ENCODE measurements around the gene APOBEC3H.
"Not testable (repeated sequence)": the region's sequence is repeated elsewhere in the genome, so short reads cannot be mapped to it uniquely, and the experiment has no call there.

Gene APOBEC3H

DNA sequence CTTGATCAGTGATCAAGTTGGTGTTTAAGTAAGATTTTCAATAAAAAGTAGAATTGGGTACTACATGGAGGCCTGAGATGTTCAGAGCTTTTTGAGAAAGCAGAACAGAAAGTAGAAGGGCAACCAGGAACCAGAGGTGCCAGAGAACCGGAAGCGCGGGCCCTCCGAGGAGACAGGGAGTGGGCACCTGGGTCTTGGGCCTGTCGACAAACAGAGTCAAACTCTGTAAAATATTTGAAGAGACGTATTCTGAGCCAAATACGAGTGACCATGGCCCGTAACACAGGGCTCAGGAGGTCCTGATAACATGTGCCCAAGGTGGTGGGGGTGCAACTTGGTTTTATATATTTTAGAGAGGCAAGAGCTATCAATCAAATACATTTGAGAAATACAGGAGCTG lies 33.1 kb upstream of the APOBEC3H start:
- H3K27ac ChIP-seq (ENCODE audit: low read depth, low read length), result peak overlapping the region; percentile 99

DNA sequence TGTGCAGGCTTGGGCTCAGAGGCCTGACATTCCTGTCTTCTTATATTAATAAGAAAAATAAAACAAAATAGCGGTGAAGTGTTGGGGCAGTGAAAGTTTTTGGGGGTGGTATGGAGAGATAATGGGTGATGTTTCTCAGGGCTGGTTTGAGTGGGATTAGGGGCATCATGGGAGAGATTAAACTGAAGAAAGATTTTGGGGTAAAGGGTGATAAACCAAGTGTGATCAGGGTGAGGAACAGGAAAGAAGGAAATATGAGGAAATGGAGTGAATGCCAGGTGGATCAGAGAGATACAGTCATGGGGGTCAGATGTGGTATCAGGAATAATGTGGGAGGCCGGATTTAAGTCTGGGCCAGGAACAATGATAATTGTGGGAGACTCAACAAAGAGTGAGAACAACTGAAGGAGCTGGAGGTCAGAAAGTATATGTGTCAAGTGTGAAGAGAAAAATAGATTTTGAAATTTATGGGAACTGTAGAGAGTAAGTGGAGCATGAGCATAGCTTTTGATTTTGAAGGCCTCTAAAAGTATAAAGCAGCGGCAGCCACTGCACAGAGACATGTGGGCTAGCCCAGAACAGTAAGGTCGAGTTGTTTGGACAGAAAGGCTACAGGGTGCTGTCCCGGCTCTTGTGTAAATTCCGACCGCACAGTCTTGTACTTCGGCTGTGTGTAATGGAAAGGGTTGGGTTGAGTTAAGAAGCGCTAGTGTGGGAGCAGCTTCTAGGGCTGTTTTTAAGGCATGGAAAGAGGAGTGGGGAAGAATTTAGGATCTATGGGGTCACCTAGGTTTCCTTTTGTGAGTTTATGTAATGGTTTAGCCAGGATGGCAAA lies 30.4 kb upstream of the APOBEC3H start:
- peak overlapping the region; percentile 78 for H3K4me3 ChIP-seq (ENCODE audit: low read length)
- peaks cover 38% of the 10 kb centered on the region for H3F3A ChIP-seq (ENCODE audit: control insufficient read depth, insufficient read depth)
- H3K36me3 ChIP-seq (ENCODE audit: control insufficient read depth, low read length), result peaks cover 32% of the 10 kb centered on the region
- H3K79me2 ChIP-seq (ENCODE audit: control insufficient read depth, low read length), result peaks cover 46% of the 10 kb centered on the region
- peak overlapping the region; percentile 74 for H3K4me2 ChIP-seq (ENCODE audit: low read length)
- not testable (repeated sequence) for H3K9me2 ChIP-seq (replicated peaks; ENCODE audit: control insufficient read depth, low read length); H3K9me3 ChIP-seq (ENCODE audit: control insufficient read depth, insufficient read depth, low read length); H4K20me1 ChIP-seq (ENCODE audit: control insufficient read depth, insufficient read depth, low read depth, low read length); H3K27me3 ChIP-seq (ENCODE audit: control insufficient read depth, low read length)
- H3K4me1 ChIP-seq (ENCODE audit: control insufficient read depth, low read length), result peaks cover 94% of the 10 kb centered on the region
- peak overlapping the region; percentile 99 for H3K27ac ChIP-seq (ENCODE audit: low read depth, low read length)

More for the DNA sequence above, 33.1 kb upstream of the APOBEC3H start:
- Histone ChIP-seq H3K4me1 (ENCODE audit: control insufficient read depth, low read length) (peaks cover 77% of the 10 kb centered on the region), H3K36me3 (ENCODE audit: control insufficient read depth, low read length) (peaks cover 25% of the 10 kb centered on the region), H3K4me3 (ENCODE audit: low read length) (peak overlapping the region; percentile 78; the same call in 1 of the 2 replicates), H3K79me2 (ENCODE audit: control insufficient read depth, low read length) (peaks cover 27% of the 10 kb centered on the region), H3F3A (ENCODE audit: control insufficient read depth, insufficient read depth) (peaks cover 31% of the 10 kb centered on the region), H3K4me2 (ENCODE audit: low read length) (peak overlapping the region; percentile 74)
- H3K9me3 ChIP-seq (ENCODE audit: control insufficient read depth, insufficient read depth, low read length); H3K9me2 ChIP-seq (replicated peaks; ENCODE audit: control insufficient read depth, low read length); H4K20me1 ChIP-seq (ENCODE audit: control insufficient read depth, insufficient read depth, low read depth, low read length); H3K27me3 ChIP-seq (ENCODE audit: control insufficient read depth, low read length): not testable (repeated sequence)

DNA sequence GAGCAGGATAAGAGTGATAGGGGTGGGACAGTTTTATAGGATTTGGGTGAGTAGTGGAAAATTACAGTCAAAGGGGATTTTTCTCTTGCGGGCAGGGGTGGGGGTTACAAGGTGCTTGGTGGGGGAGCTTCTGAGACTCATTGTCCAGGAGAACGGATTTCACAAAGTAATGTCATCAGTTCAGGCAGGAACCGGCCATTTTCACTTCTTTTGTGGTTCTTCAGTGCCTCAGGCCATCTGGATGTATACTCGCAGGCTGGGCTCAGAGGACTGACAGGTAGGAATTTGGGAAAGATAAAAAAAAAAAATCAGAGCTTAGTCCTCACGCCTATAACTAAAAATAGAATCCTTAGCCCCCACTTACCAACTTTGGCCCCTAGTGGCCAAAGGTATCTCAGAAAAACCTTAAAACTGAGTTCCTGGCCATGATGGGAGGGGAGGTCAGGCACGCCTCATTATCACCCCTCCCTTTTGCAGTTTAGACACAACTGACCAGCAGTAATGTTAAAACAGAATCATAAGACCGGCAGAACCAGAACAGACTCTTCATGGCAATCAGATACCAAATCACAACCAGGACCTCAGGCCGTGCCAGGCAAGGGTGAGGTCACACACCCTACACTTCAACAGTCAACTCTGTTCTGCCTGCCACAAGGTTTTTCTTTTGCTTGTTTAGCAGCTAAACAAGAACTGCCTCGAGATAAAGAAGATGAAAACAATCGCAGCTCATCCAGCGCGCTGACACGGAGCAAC lies 28.8 kb upstream of the APOBEC3H start:
- H3K9me3 ChIP-seq (ENCODE audit: control insufficient read depth, insufficient read depth, low read length), result no peaks in the 10 kb centered on the region
- peaks cover 32% of the 10 kb centered on the region for H3K36me3 ChIP-seq (ENCODE audit: control insufficient read depth, low read length)
- TF ChIP-seq, protein P1, sequence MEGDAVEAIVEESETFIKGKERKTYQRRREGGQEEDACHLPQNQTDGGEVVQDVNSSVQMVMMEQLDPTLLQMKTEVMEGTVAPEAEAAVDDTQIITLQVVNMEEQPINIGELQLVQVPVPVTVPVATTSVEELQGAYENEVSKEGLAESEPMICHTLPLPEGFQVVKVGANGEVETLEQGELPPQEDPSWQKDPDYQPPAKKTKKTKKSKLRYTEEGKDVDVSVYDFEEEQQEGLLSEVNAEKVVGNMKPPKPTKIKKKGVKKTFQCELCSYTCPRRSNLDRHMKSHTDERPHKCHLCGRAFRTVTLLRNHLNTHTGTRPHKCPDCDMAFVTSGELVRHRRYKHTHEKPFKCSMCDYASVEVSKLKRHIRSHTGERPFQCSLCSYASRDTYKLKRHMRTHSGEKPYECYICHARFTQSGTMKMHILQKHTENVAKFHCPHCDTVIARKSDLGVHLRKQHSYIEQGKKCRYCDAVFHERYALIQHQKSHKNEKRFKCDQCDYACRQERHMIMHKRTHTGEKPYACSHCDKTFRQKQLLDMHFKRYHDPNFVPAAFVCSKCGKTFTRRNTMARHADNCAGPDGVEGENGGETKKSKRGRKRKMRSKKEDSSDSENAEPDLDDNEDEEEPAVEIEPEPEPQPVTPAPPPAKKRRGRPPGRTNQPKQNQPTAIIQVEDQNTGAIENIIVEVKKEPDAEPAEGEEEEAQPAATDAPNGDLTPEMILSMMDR (IDR thresholded peaks at IDR 0.05; ENCODE audit: low read depth, low read length, poor library complexity, severe bottlenecking), result peak; percentile 47
- TF ChIP-seq EZH2phosphoT487 (IDR thresholded peaks at IDR 0.05; ENCODE audit: borderline replicate concordance, low read length), result no peak
- H3K4me3 ChIP-seq (ENCODE audit: low read length), result peak overlapping the region; percentile 78
- no peaks in the 10 kb centered on the region for H3K27me3 ChIP-seq (ENCODE audit: control insufficient read depth, low read length)
- peak overlapping the region; percentile 74 for H3K4me2 ChIP-seq (ENCODE audit: low read length)
- peaks cover 48% of the 10 kb centered on the region for H3F3A ChIP-seq (ENCODE audit: control insufficient read depth, insufficient read depth)
- H3K4me1 ChIP-seq (ENCODE audit: control insufficient read depth, low read length), result peaks cover 93% of the 10 kb centered on the region
- no peaks in the 10 kb centered on the region for H3K9me2 ChIP-seq (replicated peaks; ENCODE audit: control insufficient read depth, low read length)
- no peaks in the 10 kb centered on the region for H4K20me1 ChIP-seq (ENCODE audit: control insufficient read depth, insufficient read depth, low read depth, low read length)
- peak overlapping the region; percentile 99 for H3K27ac ChIP-seq (ENCODE audit: low read depth, low read length)
- H3K79me2 ChIP-seq (ENCODE audit: control insufficient read depth, low read length), result peaks cover 46% of the 10 kb centered on the region

DNA sequence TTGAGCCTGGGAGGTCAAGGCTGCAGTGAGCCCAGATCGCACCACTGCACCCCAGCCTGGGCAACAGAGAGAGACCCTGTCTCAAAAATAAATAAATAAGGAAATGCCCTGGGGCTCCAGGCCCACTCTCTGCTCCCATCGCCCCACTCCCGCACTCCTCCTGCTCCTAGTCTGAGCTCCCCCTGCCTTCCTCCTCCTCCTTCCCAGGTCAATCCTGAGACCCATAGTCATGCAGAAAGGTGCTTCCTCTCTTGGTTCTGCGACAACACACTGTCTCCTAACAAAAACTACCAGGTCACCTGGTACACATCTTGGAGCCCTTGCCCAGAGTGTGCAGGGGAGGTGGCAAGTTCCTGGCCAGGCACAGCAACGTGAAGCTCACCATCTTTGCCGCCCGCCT lies 26.9 kb upstream of the APOBEC3H start:
- Histone ChIP-seq H3K79me2 (ENCODE audit: control insufficient read depth, low read length) (peaks cover 46% of the 10 kb centered on the region), H3K9me3 (ENCODE audit: control insufficient read depth, insufficient read depth, low read length) (no peaks in the 10 kb centered on the region), H3K9me2 (replicated peaks; ENCODE audit: control insufficient read depth, low read length) (no peaks in the 10 kb centered on the region), H3K27ac (ENCODE audit: low read depth, low read length) (peak overlapping the region; percentile 99), H3K4me3 (ENCODE audit: low read length) (peak overlapping the region; percentile 12), H3K4me1 (ENCODE audit: control insufficient read depth, low read length) (peaks cover 86% of the 10 kb centered on the region), H4K20me1 (ENCODE audit: control insufficient read depth, insufficient read depth, low read depth, low read length) (no peaks in the 10 kb centered on the region), H3K4me2 (ENCODE audit: low read length) (peak overlapping the region; percentile 74), H3K36me3 (ENCODE audit: control insufficient read depth, low read length) (peaks cover 32% of the 10 kb centered on the region), H3K27me3 (ENCODE audit: control insufficient read depth, low read length) (no peaks in the 10 kb centered on the region), H3F3A (ENCODE audit: control insufficient read depth, insufficient read depth) (peaks cover 42% of the 10 kb centered on the region)
- no peak for TF ChIP-seq EZH2phosphoT487 (IDR thresholded peaks at IDR 0.05; ENCODE audit: borderline replicate concordance, low read length)
- TF ChIP-seq, protein P1 (IDR thresholded peaks at IDR 0.05; ENCODE audit: low read depth, low read length, poor library complexity, severe bottlenecking), result no peak

DNA sequence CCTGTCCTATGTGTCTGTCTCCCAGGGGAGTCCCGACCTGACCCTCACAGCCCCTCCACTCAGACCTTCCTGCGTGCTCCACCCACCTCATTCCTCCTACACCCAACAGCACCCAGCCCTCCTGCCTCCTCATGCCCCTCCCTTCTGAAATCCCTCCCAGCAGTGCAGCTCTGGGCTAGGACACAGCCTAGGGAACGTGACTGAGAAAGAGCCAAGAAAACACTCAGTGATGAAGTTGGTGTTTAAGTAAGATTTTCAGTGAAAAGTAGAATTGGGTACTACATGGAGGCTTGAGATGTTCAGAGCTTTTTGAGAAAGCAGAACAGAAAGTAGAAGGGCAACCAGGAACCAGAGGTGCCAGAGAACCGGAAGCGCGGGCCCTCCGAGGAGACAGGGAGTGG lies 24.5 kb upstream of the APOBEC3H start:
- peaks cover 34% of the 10 kb centered on the region for H3K79me2 ChIP-seq (ENCODE audit: control insufficient read depth, low read length)
- H3K4me1 ChIP-seq (ENCODE audit: control insufficient read depth, low read length), result peaks cover 83% of the 10 kb centered on the region
- H3K27me3 ChIP-seq (ENCODE audit: control insufficient read depth, low read length); H3K9me3 ChIP-seq (ENCODE audit: control insufficient read depth, insufficient read depth, low read length); H4K20me1 ChIP-seq (ENCODE audit: control insufficient read depth, insufficient read depth, low read depth, low read length); H3K9me2 ChIP-seq (replicated peaks; ENCODE audit: control insufficient read depth, low read length): not testable (repeated sequence)
- H3F3A ChIP-seq (ENCODE audit: control insufficient read depth, insufficient read depth), result peaks cover 25% of the 10 kb centered on the region
- peak overlapping the region; percentile 96 for H3K4me2 ChIP-seq (ENCODE audit: low read length)
- H3K4me3 ChIP-seq (ENCODE audit: low read length), result peak overlapping the region; percentile 71
- H3K27ac ChIP-seq (ENCODE audit: low read depth, low read length), result peak overlapping the region; percentile 99
- peaks cover 20% of the 10 kb centered on the region for H3K36me3 ChIP-seq (ENCODE audit: control insufficient read depth, low read length)
